GM12878 (cell line): ENCODE data around the gene ANKRD13C. TPM values are rescaled to one million over a fixed set of nuclear protein-coding genes. Genes with fewer than 3 reads are reported as not detected.

ENCODE experiments used
- ATAC-seq: fragments of 200-7000 bp; cut with Tn5 transposase; 3 replicates; pipeline ENCODE4 v1.9.1; 2020; ENCODE audit warnings: mild to moderate bottlenecking, moderate library complexity
- BruUV-seq: library from RNA; stranded (reverse); fragments of 400-500 nt; replicated peaks from 2 replicates; lab custom pipeline; 2021; lab: Mats Ljungman, UMichigan
- CTCF ChIA-PET: fragments of 300-600 bp; sonication (Branson Sonifier 250); formaldehyde crosslinking; extraction: SDS; loops from one replicate; lab custom pipeline; 2021; ENCODE audit warnings: inconsistent platforms; lab: Yijun Ruan, JAX
- POLR2A ChIA-PET: fragments of 350-600 bp; formaldehyde crosslinking; extraction: SDS; loops from one replicate; lab custom pipeline; 2021; ENCODE audit warnings: inconsistent platforms; lab: Charles Lee
- RAD21 ChIA-PET: fragments of 300-600 bp; sonication (Branson Sonifier 250); formaldehyde crosslinking; loops from one replicate; lab custom pipeline; 2023; ENCODE audit warnings: antibody characterized with exemption; ENCODE audit not compliant: unreplicated experiment; lab: Charles Lee
- SMC1A ChIA-PET: fragments of 300-600 bp; sonication (Branson Sonifier 250); formaldehyde crosslinking; loops from one replicate; lab custom pipeline; 2023; ENCODE audit not compliant: unreplicated experiment, uncharacterized antibody; lab: Charles Lee
- DNase-seq: peaks from one replicate; pipeline ENCODE4 v3.0.0-alpha.2; 2011; ENCODE audit warnings: low read depth, low spot score
- FAIRE-seq: peaks from 3 replicates; lab custom pipeline; 2011; peaks lifted over from hg19 to GRCh38; lab: Jason Lieb, UNC
- H2AFZ ChIP-seq: 2 replicates; pipeline ENCODE4 v1.6.0; 2011; ENCODE audit warnings: low read depth, low read length, control low read depth; ENCODE audit not compliant: control insufficient read depth
- H3K27ac ChIP-seq: 2 replicates; pipeline ENCODE4 v1.5.1; 2011; ENCODE audit warnings: control low read depth; ENCODE audit not compliant: control insufficient read depth, insufficient read depth
- H3K27me3 ChIP-seq, 2 experiments: replicated peaks in 1 of 2; 2 replicates each; pipeline versions ENCODE4 v1.6.0 to v1.6.1; 2011; ENCODE audit warnings: low read length in 1 of 2; ENCODE audit not compliant: control insufficient read depth in 2 of 2, insufficient read depth in 2 of 2
- H3K36me3 ChIP-seq, 2 experiments: 2 replicates each; pipeline ENCODE4 v1.5.1; 2011; ENCODE audit warnings: low read length in 1 of 2; ENCODE audit not compliant: control insufficient read depth in 2 of 2, insufficient read depth in 2 of 2
- H3K4me1 ChIP-seq: 2 replicates; pipeline ENCODE4 v1.6.1; 2011; ENCODE audit warnings: mild to moderate bottlenecking, low read length, moderate library complexity, mixed read lengths; ENCODE audit not compliant: control insufficient read depth, insufficient read depth
- H3K4me2 ChIP-seq: 2 replicates; pipeline ENCODE4 v1.6.0; 2011; ENCODE audit warnings: control low read depth; ENCODE audit not compliant: control insufficient read depth, insufficient read depth
- H3K4me3 ChIP-seq: fragments of 200-600 bp; sonication (generic); 2 replicates; pipeline ENCODE4 v1.5.1; 2016
- H3K79me2 ChIP-seq: 2 replicates; pipeline ENCODE4 v1.6.0; 2011; ENCODE audit warnings: low read length; ENCODE audit not compliant: control insufficient read depth, insufficient read depth
- H3K9ac ChIP-seq: 2 replicates; pipeline ENCODE4 v1.8.0; 2011; ENCODE audit warnings: low read length, control low read depth, mixed read lengths; ENCODE audit not compliant: control insufficient read depth, insufficient read depth
- H3K9me3 ChIP-seq: replicated peaks from 3 replicates; pipeline ENCODE4 v1.5.1; 2011; ENCODE audit warnings: mild to moderate bottlenecking, low read length; ENCODE audit not compliant: control insufficient read depth, insufficient read depth
- H4K20me1 ChIP-seq: 2 replicates; pipeline ENCODE4 v1.6.0; 2011; ENCODE audit not compliant: control insufficient read depth, insufficient read depth
- CREB1 ChIP-seq: IDR thresholded peaks from 2 replicates; pipeline ENCODE4 v1.6.1; 2012; ENCODE audit warnings: low read depth, mild to moderate bottlenecking, inconsistent platforms
- ELK1 ChIP-seq: IDR thresholded peaks from 2 replicates; pipeline ENCODE4 v1.6.1; 2012; ENCODE audit warnings: low read depth, low read length, improper control_type of control experiment
- HDGF ChIP-seq: fragments of 450-650 bp; IDR thresholded peaks from 2 replicates; pipeline ENCODE4 v1.6.1; 2016; ENCODE audit warnings: antibody characterized with exemption
- IRF5 ChIP-seq: fragments of 450-650 bp; IDR thresholded peaks from 2 replicates; pipeline ENCODE4 v1.6.1; 2017; ENCODE audit warnings: borderline replicate concordance
- MTA2 ChIP-seq: fragments of 450-650 bp; IDR thresholded peaks from 2 replicates; pipeline ENCODE4 v1.6.1; 2016; ENCODE audit warnings: low read depth, mild to moderate bottlenecking, moderate library complexity
- MXI1 ChIP-seq: fragments of 150-350 bp; IDR thresholded peaks from 2 replicates; pipeline ENCODE4 v1.6.1; 2011; ENCODE audit warnings: low read depth, mild to moderate bottlenecking, inconsistent platforms, low read length, improper control_type of control experiment
- RAD21 ChIP-seq: IDR thresholded peaks from 2 replicates; pipeline ENCODE4 v1.6.1; 2011; ENCODE audit warnings: mild to moderate bottlenecking, low read depth, low read length, moderate library complexity; ENCODE audit not compliant: insufficient read depth
- ZNF274 ChIP-seq: IDR thresholded peaks from one replicate; pipeline ENCODE4 v1.8.0; 2011; ENCODE audit not compliant: insufficient read length, insufficient read depth
- WGBS: methylation state at CpG from one replicate; pipeline ENCODE4 v1.1.6; 2016; ENCODE audit warnings: low lambda C conversion rate; ENCODE audit not compliant: insufficient replicate concordance, insufficient coverage; ENCODE audit errors: missing lambda C conversion rate; 5-methylcytosine and 5-hydroxymethylcytosine counted together
- in situ Hi-C: fragments of 300-500 bp; cut with MboI; formaldehyde crosslinking; loops from 9 replicates; pipeline ENCODE4 v1.14.3; 2018; ENCODE audit warnings: mixed read lengths
- intact Hi-C: fragments of 100-400 bp; cut with micrococcal nuclease; formaldehyde crosslinking; loops from one replicate; pipeline ENCODE4 v1.14.2; 2022; ENCODE audit not compliant: unreplicated experiment
- polyA plus RNA-seq, 11 experiments: library from polyadenylated mRNA; depleted of rRNA in 4 of 11; unstranded in 6 of 11; stranded (reverse) in 5 of 11; fragments of >200 nt; fragmentation: Nextera tagmentation in 4 of 11; fragmentation: Illumina TruSeq in 1 of 11; extraction: Ambion mirVana in 4 of 11; extraction: Trizol in 1 of 11; gene quantifications; 1 replicate in 1 of 11; 2 replicates in 10 of 11; pipeline versions ENCODE4 v1.2.1 to v1.2.3, GENCODE V29; 2011 to 2016; ENCODE audit warnings: inconsistent platforms in 2 of 11, missing spikeins in 2 of 11, low read depth in 1 of 11
- total RNA-seq, 4 experiments: library from RNA; depleted of rRNA in 3 of 4; stranded (reverse); fragments of >200 nt in 3 of 4; fragmentation: Illumina TruSeq in 1 of 4; extraction: Trizol in 1 of 4; gene quantifications; 2 replicates each; pipeline versions ENCODE4 v1.2.1 to v1.2.3, GENCODE V29; 2013 to 2021

Gene ANKRD13C
- total and polyA plus RNA-seq, 10 of the 15 experiments (the other 5 are each of a cell fraction or from before 2014, with no cell fraction given), result 3.7 to 24.4 (median 14.1) TPM

- no TSS peak for BruUV-seq
- CTCF ChIA-PET, result interaction anchor here (1.1 to 1.9 kb wide), 3 partner anchors 10 to 29 kb away, joined by 3 to 4 read pairs (median 4); no protein-coding TSS in a partner anchor
- Histone ChIP-seq H3K4me2 (no peak overlapping the region), H3K36me3 (peaks cover 0 to 2% of the 10 kb centered on the region in 2 experiments; a peak in 1 of 4 replicates), H3K4me1 (no peaks in the 10 kb centered on the region), H3K79me2 (no peaks in the 10 kb centered on the region), H3K27me3 (no peaks in the 10 kb centered on the region), H4K20me1 (no peaks in the 10 kb centered on the region), H3K27ac (no peak overlapping the region), H3K4me3 (no peak overlapping the region), H3K9ac (no peak overlapping the region), H3K9me3 (no peaks in the 10 kb centered on the region), H2AFZ (no peak overlapping the region)
- no peak for ATAC-seq
- intact Hi-C loops (no loop called here), in situ Hi-C loops (no loop called here)
- no peak for TF ChIP-seq MTA2
- TF ChIP-seq ELK1, result no peak
- TF ChIP-seq ZNF274, result no peak
- no peak for TF ChIP-seq RAD21
- TF ChIP-seq MXI1, result no peak
- TF ChIP-seq IRF5, result no peak
- no peak for TF ChIP-seq CREB1
- no peak for TF ChIP-seq HDGF
- SMC1A ChIA-PET, result interaction anchor here (1.4 kb wide), 1 partner anchor 8 kb away, joined by 3 read pairs; no protein-coding TSS in a partner anchor
- RAD21 ChIA-PET, result interaction anchor here (2.7 kb wide), 1 partner anchor 94 kb away, joined by 15 read pairs; the partner anchor contains the start of gene CTH
- FAIRE-seq, result no peak
- no peak for DNase-seq
- 92% methylated on average over 3 of the region's 3 CpGs for WGBS
- POLR2A ChIA-PET, result no interaction called here
Observed at GRCh38 chr1:70317087-70317486, 37.4 kb downstream of the ANKRD13C start.
